ENCODE measurements around the gene BST1.

BST1 gene

DNA sequence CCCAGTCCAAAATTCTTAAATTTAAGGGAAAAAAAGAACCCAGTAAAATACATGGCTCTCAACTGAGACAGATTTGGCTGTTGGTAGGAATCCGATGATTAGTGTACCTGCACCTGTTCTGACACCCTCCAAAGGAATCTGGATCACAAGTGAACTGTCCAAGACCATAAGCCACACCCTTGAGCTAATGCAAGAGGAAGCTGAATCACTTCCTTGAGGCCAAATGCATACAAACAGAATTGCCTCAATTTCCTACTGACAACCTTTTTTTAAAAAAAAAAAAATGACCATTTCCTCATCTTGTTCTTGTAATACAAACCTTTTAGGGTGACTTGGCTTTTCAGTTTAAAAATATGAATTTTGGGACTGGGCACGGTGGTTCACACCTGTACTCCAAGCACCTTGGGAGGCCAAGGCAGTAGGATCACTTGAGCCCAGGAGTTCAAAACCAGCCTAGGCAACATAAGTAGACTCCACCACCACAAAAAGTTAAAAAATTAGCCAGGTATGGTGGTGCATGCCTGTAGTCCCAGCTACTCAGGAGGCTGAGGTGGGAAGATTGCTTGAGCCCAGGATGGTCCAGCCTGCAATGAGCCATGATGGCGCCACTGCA is 37.0 kb upstream of the BST1 start:
- TF ChIP-seq, protein P1, sequence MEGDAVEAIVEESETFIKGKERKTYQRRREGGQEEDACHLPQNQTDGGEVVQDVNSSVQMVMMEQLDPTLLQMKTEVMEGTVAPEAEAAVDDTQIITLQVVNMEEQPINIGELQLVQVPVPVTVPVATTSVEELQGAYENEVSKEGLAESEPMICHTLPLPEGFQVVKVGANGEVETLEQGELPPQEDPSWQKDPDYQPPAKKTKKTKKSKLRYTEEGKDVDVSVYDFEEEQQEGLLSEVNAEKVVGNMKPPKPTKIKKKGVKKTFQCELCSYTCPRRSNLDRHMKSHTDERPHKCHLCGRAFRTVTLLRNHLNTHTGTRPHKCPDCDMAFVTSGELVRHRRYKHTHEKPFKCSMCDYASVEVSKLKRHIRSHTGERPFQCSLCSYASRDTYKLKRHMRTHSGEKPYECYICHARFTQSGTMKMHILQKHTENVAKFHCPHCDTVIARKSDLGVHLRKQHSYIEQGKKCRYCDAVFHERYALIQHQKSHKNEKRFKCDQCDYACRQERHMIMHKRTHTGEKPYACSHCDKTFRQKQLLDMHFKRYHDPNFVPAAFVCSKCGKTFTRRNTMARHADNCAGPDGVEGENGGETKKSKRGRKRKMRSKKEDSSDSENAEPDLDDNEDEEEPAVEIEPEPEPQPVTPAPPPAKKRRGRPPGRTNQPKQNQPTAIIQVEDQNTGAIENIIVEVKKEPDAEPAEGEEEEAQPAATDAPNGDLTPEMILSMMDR (IDR thresholded peaks at IDR 0.05; ENCODE audit: unreplicated experiment in 3 of 3) = no peak
- H3K9me3 Mint-ChIP-seq = no peaks in the 10 kb centered on the region
- H3K27me3 Mint-ChIP-seq (ENCODE audit: low read depth) = no peaks in the 10 kb centered on the region
- H3K36me3 Mint-ChIP-seq (ENCODE audit: low read depth) = peaks cover 10% of the 10 kb centered on the region
- H3K27ac Mint-ChIP-seq = no peak overlapping the region
- H3K4me1 Mint-ChIP-seq = no peaks in the 10 kb centered on the region
- H3K4me3 Mint-ChIP-seq = no peak overlapping the region

DNA sequence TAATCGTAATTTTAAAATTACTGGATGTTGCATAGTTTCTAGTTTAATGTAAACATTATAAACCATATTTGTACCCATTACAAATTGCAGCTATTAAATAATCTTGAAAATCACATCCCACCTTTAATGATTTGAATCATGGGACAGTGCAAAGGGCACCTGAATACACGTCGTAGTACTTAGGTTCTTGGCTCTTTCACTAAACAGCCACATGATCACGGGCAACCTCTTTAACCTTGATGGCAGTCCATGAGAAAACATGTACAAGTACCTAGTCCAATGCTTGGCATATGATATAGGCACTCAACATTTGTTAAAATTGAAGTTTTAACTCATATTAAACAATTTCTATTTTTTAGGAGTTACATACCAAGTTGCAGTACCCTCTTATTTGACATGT is 35.9 kb upstream of the BST1 start:
- TF ChIP-seq, protein P1 (IDR thresholded peaks at IDR 0.05; ENCODE audit: unreplicated experiment in 3 of 3) = no peak
- H3K36me3 Mint-ChIP-seq (ENCODE audit: low read depth) = peaks cover 17% of the 10 kb centered on the region
- no peaks in the 10 kb centered on the region for H3K4me1 Mint-ChIP-seq
- H3K27me3 Mint-ChIP-seq (ENCODE audit: low read depth) = no peaks in the 10 kb centered on the region
- no peak overlapping the region for H3K4me3 Mint-ChIP-seq
- H3K9me3 Mint-ChIP-seq = no peaks in the 10 kb centered on the region
- no peak overlapping the region for H3K27ac Mint-ChIP-seq

DNA sequence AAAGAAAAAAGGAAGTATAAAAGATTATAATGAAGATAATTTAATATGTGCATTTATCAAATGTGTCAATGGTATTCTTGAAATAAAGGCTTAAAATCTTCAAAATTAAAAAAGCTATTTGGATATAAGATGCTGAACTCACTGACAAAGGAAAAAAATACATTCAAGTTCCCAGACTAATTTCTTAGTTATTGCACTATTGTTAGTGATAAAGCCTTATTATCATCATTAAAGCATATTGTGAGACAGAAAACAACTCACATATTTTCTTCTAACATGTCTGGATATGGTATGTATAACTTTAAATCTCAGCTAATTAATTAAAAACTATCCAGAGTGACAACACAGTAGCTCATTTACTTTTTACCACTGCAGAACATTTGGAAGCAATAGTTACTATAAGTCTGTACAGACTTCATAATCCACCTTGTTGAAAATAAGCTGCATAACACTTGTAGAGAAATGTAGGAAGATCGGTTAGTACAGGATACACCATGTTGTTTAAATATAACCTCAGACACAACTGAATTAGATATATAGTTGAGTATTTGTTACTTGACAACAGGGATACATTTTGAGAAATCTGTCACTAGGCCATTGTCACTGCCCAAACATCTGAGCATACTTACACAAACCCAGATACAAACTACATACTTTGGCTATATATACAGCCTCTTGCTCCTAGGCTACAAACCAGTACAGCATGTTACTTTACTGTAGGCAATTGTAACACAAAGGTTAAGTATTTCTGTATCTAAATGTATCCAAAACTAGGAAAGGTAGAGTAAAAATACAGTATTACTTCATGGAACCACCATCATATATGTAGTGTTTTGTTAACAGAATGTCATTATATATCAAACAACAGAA is 34.1 kb upstream of the BST1 start:
- H3K4me1 Mint-ChIP-seq = no peaks in the 10 kb centered on the region
- H3K9me3 Mint-ChIP-seq = no peaks in the 10 kb centered on the region
- no peak overlapping the region for H3K4me3 Mint-ChIP-seq
- no peak overlapping the region for H3K27ac Mint-ChIP-seq
- TF ChIP-seq, protein P1 (IDR thresholded peaks at IDR 0.05; ENCODE audit: unreplicated experiment in 3 of 3) = no peak
- peaks cover 17% of the 10 kb centered on the region for H3K36me3 Mint-ChIP-seq (ENCODE audit: low read depth)
- no peaks in the 10 kb centered on the region for H3K27me3 Mint-ChIP-seq (ENCODE audit: low read depth)

DNA sequence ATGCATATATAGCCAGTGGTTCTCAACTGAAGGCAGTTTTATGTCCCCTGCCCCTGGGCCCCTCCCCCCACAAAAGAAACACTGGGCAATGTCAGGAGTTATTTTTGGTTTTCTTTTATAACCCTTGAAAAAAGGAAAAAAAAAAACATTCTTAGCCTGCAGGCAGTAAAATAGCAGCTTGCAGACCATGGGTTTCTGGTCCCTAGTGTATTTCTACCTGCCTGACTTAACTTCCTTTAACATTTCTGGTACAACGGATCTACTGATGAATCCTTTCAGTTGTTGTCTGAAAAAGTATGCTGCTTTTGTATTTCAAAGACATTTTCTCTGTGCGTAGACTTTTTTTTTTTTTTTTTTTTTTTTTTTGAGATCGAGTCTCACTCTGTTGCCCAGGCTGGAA is 32.3 kb upstream of the BST1 start:
- H3K4me3 Mint-ChIP-seq = no peak overlapping the region
- H3K9me3 Mint-ChIP-seq = no peaks in the 10 kb centered on the region
- H3K4me1 Mint-ChIP-seq = no peaks in the 10 kb centered on the region
- H3K36me3 Mint-ChIP-seq (ENCODE audit: low read depth) = peaks cover 17% of the 10 kb centered on the region
- TF ChIP-seq, protein P1 (IDR thresholded peaks at IDR 0.05; ENCODE audit: unreplicated experiment in 3 of 3) = no peak
- H3K27me3 Mint-ChIP-seq (ENCODE audit: low read depth) = no peaks in the 10 kb centered on the region
- no peak overlapping the region for H3K27ac Mint-ChIP-seq

DNA sequence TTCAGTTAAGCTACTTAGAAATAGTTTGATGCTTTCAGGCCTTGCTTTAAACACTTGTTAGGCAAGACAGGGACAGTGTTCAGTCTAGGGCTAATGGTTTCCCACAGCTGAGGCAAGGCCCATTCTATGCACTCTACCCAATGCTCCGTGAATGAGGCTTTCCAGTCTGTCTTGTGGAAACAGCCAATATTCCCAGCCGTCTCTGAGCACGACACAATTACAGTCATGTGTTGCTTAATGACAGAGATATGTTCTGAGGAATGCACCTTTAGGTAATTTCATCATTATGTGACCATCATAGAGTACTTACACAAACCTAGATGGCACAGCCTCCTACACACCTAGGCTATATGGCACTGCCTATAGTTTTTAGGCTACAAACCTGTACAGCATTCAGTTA is 30.8 kb upstream of the BST1 start:
- TF ChIP-seq, protein P1 (IDR thresholded peaks at IDR 0.05; ENCODE audit: unreplicated experiment in 3 of 3) = no peak
- no peaks in the 10 kb centered on the region for H3K4me1 Mint-ChIP-seq
- peaks cover 11% of the 10 kb centered on the region for H3K36me3 Mint-ChIP-seq (ENCODE audit: low read depth)
- H3K27me3 Mint-ChIP-seq (ENCODE audit: low read depth) = no peaks in the 10 kb centered on the region
- no peaks in the 10 kb centered on the region for H3K9me3 Mint-ChIP-seq
- H3K4me3 Mint-ChIP-seq = no peak overlapping the region
- H3K27ac Mint-ChIP-seq = no peak overlapping the region
